ENCODE measurements around the gene LYPD4.
A peak's percentile ranks its signal among the peaks of the same experiment; 100 is the strongest.

LYPD4 gene

DNA sequence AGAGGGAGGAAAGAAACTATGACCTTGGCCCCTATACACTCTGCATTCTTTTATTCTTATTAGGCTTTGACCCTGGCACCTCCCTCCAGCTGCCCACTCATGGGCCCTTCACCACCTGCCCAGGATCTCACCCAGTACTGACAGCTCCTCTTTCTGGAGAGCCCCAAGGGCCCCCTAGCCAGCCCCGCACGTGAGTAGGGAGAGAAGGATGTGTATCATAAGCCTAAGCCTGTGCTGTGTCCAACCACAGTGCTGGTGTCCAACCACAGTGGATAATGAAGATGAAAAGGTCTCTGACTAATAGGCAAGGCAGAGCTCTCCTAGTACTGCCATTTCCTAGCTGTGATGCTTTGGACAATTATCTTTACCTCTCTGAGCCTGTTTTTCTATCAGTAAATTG, 4.6 kb upstream of the LYPD4 start:
- DNase-seq: no peak

- DNase-seq: no peak
These were observed 4.2 kb upstream of the LYPD4 start for GRCh38 chr19:41848666-41849065.

- DNase-seq: no peak
These were observed 3.0 kb upstream of the LYPD4 start for GRCh38 chr19:41847351-41848105.

DNA sequence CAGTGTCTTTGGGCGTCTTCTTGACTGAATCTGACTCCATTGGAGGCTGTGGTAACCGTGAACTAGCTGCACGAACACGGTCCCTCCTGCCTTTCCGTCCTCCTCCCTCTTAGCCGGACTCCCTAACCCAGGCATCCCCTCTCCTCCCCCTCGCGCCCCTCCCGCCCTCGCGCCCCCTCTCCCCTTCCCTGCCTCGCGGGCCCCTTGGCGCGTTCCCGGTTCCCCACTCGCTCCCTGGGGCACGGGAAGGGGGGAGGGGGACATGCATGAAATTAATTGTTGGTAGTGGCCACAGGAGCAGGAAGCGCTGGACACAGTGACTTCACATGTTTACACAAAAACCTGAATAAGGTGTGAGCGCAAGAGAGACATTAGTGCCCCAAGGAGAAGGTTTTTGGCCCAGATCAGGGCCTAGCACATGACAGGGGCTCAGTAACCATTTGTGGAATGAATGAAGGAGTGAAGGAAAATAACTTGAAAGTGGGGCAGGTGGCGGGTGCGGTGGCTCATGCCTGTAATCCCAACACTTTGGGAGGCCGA, 638 bp upstream of the LYPD4 start:
- DNase-seq: no peak

GRCh38 chr19:41845001-41845050, 343 bp upstream of the LYPD4 start, which contains the start of gene DMRTC2:
Gene DMRTC2 (plus strand): TSS chr19:41845042. CDS start chr19:41847429, 2,387 bp downstream.
- no peak for DNase-seq

DNA sequence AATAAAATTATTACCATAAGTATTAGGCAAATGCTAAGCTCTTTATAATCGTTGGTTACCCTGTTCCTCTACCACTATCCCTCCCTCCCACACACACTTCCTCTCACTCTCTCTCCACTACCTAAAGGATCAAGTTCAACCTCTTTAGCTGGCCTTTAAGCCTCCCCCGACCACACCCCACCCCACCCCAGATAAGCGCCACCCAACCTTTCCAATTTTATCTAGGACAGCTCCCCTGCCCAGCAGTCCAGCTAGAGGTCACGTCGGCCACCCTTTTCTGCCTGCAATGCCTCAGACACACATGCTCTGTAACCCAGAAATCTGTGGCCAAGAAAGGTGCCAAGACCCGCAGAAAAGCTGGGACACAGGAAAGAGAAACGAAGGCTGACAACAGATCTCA, 1.1 kb downstream of the LYPD4 start:
- DNase-seq: no peak

GRCh38 chr19:41839211-41839610, 5.3 kb downstream of the LYPD4 start:
- no peak for DNase-seq

DNA sequence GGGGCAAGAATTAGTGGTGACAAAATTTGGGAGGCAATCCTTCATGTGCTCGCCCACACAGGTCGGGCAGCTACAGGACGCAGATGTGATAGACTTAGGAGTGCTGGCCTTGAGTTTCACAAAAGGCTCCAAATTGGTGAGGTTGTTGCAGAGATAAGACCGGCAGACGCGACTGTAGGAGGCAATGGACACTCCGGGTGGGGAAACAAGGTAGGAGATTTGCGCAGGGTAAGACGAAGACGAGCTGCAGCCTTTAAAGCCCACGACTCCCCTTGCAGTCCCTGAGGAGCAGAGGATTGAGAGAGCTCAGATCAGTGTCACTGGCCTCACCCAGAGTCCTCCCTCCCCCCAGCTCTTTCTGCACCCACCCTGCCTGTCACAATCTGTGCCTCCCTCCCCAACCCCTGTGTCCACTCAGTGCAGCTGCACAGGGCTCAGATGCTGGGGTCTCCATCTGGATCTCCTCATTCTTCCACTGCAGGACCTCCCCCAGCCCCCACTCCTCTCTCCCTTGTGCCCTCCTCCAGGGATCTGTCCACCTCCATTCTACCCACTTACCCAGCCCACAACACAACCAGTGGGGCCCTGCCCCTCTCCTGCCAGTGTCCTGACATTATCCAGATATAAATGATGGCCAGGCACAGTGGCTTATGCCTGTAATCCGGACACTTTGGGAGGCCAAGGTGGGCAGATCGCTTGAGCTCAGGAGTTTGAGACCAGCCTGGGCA, 6.3 kb downstream of the LYPD4 start:
- no peak for DNase-seq

GRCh38 chr19:41821003-41821735, 23.3 kb downstream of the LYPD4 start:
- peak; percentile 66 for DNase-seq

GRCh38 chr19:41816761-41817160, 27.7 kb downstream of the LYPD4 start:
- DNase-seq: no peak

GRCh38 chr19:41815301-41815700, 29.2 kb downstream of the LYPD4 start:
- no peak for DNase-seq

GRCh38 chr19:41813911-41814310, 30.6 kb downstream of the LYPD4 start:
- DNase-seq: no peak

DNA sequence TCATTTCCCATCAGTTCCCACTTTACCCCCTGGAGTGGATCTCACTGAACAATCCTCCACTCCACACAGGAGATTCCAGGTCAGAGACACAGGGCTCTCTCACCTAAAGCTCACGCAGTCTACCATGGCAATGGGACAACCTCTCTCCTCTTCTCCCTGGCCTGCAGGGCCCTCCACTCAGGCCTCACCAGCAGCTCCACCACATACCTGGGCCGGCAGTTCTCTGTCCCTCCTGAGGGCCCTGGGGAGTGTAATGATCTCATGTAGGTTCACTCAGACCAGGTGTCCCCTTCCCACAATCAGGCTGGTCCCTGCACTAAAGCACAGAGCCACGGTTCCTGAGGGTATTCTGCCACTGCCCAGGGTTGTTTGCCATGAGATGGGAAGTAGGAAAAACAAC, 32.5 kb downstream of the LYPD4 start:
- no peak for DNase-seq

DNA sequence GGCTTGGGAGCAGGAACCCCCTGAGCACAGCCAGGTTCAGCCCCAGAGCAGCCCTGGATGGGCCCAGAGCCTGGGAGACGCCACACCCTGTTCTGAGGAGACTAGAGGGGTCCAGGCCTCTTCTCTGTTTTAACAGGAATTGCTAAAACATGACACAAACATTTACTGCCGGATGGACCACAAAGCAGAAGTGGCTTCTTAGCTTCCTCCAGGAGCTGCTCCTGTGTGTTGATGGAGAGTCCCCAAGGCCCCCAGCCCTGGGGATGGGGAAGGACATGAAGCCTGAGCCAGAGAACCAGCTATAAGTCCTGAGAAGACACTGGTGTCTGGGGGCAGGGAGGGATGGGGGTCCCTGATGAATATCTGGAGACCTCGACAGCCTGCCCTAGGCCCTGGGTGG, 33.4 kb downstream of the LYPD4 start:
- DNase-seq: no peak

DNA sequence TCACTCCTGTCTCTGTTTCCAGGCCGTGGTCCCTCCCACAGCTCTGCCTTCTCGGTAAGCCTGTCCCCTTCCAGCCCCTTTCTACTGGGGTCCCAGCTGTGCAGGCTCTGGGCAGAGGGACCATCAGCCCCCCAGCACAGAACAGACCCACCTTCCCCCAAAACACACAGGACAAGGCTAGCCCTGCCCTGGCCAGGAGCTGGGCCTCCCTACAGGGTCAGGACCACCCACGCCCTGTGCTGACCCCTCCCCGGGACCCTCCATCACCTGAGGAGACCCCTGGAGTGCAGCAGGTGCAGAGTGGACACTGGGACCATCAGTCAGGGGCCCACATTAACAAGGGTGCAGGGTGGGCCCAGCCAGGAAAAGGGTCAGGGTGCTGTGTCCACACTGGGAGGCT, 34.2 kb downstream of the LYPD4 start:
- no peak for DNase-seq

- no peak for DNase-seq
These were observed 35.6 kb downstream of the LYPD4 start for GRCh38 chr19:41808663-41809566.

DNA sequence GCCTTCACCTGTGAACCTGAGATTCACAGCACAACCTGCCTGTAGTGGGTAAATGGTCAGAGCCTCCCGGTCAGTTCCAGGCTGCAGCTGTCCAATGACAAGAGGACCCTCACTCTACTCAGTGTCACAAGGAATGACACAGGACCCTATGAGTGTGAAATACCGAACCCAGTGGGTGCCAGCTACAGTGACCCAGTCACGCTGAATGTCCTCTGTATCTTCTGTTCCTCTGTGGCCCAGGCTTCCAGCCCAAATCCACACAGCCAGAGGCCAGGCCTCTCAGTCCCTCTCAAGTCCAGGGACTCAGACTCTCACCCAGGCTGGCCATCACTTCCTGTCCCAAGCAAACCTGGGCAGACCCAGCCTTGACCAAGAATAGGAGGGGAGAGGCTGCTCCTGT, 37.3 kb downstream of the LYPD4 start:
- no peak for DNase-seq

- no peak for DNase-seq
These were observed 40.1 kb downstream of the LYPD4 start for GRCh38 chr19:41804336-41804735.

DNA sequence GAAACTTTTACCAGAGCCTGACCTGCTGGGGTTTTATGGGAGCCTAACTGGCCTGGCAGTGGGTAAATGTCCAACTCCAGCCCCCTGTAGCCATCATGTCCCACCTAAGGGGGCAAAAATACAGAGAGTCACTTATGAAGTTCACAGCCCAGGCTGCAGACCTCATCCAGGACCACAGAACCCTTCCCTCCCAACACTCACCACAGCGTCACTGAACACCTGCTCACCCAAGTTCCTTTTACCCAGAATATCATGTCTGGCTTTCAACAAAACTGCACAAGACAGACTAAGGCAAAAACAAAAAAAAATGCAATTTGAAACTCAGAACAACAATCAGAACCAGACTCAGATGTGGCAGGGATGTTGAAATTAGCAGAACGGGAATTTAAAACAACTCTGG, 41.7 kb downstream of the LYPD4 start:
- DNase-seq: no peak

GRCh38 chr19:41801792-41802211, 42.7 kb downstream of the LYPD4 start:
- no peak for DNase-seq

- no peak for DNase-seq
These were observed 43.5 kb downstream of the LYPD4 start for GRCh38 chr19:41801031-41801430.

- DNase-seq: no peak
These were observed 45.0 kb downstream of the LYPD4 start for GRCh38 chr19:41799444-41800000.

DNA sequence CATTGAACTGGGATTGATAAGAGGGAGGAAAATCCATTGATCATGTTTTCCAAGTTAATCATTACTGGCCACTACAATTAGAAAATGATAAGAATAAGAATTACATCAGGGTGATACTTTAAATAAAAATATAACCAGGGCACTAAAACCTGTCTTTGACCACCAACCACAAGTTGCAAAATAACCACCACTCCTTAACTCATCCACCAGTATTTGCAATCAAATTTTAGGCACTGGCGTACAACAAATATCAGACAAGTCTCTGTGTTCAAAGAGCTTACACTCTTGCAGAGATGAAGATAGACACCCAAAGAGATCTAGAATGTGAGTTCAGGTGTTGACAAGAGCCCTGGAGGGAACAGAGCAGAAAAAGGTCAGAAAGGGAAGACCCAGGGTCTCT, 47.6 kb downstream of the LYPD4 start:
- no peak for DNase-seq

Data from activated CD4-positive, alpha-beta T cell treated with anti-CD3 and anti-CD28 coated beads for 48 hours (primary cell).